DND-41 (cell line): ENCODE data around the gene RAPGEF5.

ENCODE experiments used
- ATAC-seq: fragments of 200-7000 bp; cut with Tn5 transposase; 3 replicates; pipeline ENCODE4 v1.9.1; 2021; ENCODE audit warnings: low read depth; ENCODE audit not compliant: insufficient read depth
- DNase-seq: peaks from one replicate; pipeline ENCODE4 v3.0.0-alpha.2; 2020
- H2AFZ ChIP-seq: 2 replicates; pipeline ENCODE4 v1.6.0; 2012; ENCODE audit warnings: low read depth, low read length
- H3K27ac ChIP-seq: 2 replicates; pipeline ENCODE4 v1.5.1; 2012; ENCODE audit warnings: low read length, inconsistent platforms
- H3K27me3 ChIP-seq: fragments of 200-600 bp; sonication (generic); 2 replicates; pipeline ENCODE4 v1.6.0; 2012; ENCODE audit warnings: low read length, mild to moderate bottlenecking, inconsistent platforms; ENCODE audit not compliant: insufficient read depth, poor library complexity
- H3K36me3 ChIP-seq: 2 replicates; pipeline ENCODE4 v1.5.1; 2012; ENCODE audit warnings: low read length, inconsistent platforms; ENCODE audit not compliant: insufficient read depth
- H3K4me1 ChIP-seq: 2 replicates; pipeline ENCODE4 v1.5.1; 2012; ENCODE audit warnings: mild to moderate bottlenecking, low read length; ENCODE audit not compliant: insufficient read depth
- H3K4me2 ChIP-seq: 2 replicates; pipeline ENCODE4 v1.6.0; 2012; ENCODE audit warnings: mild to moderate bottlenecking, moderate library complexity, low read length, inconsistent platforms; ENCODE audit not compliant: insufficient read depth
- H3K4me3 ChIP-seq, 2 experiments: fragments of 200-600 bp in 1 of 2; shearing (Covaris generic) in 1 of 2; 2 replicates each; pipeline ENCODE4 v1.5.1; 2012 to 2016; ENCODE audit warnings: inconsistent platforms in 2 of 2, low read length in 2 of 2, mild to moderate bottlenecking in 2 of 2, low read depth in 1 of 2, moderate library complexity in 1 of 2
- H3K79me2 ChIP-seq: 2 replicates; pipeline ENCODE4 v1.6.0; 2012; ENCODE audit warnings: low read length, inconsistent platforms; ENCODE audit not compliant: insufficient read depth
- H3K9ac ChIP-seq: 2 replicates; pipeline ENCODE4 v1.6.0; 2012; ENCODE audit warnings: low read depth, mild to moderate bottlenecking, inconsistent platforms, low read length, moderate library complexity
- H3K9me3 ChIP-seq: 2 replicates; pipeline ENCODE4 v1.5.1; 2012; ENCODE audit warnings: low read length, moderate library complexity, mild to moderate bottlenecking, inconsistent platforms; ENCODE audit not compliant: insufficient read depth, severe bottlenecking
- H4K20me1 ChIP-seq: 2 replicates; pipeline ENCODE4 v1.6.0; 2012; ENCODE audit warnings: low read length; ENCODE audit not compliant: insufficient read depth
- CTCF ChIP-seq: IDR thresholded peaks from 2 replicates; pipeline ENCODE4 v1.5.1; 2012; ENCODE audit warnings: borderline replicate concordance, low read length, moderate library complexity, mild to moderate bottlenecking; ENCODE audit not compliant: poor library complexity, severe bottlenecking; ENCODE audit errors: extremely low read depth
- EZH2 ChIP-seq: IDR thresholded peaks from 3 replicates; pipeline ENCODE4 v1.6.1; 2012; ENCODE audit warnings: borderline replicate concordance, low read depth, mild to moderate bottlenecking, moderate library complexity, low read length, inconsistent platforms; ENCODE audit not compliant: severe bottlenecking

RAPGEF5 gene

DNA sequence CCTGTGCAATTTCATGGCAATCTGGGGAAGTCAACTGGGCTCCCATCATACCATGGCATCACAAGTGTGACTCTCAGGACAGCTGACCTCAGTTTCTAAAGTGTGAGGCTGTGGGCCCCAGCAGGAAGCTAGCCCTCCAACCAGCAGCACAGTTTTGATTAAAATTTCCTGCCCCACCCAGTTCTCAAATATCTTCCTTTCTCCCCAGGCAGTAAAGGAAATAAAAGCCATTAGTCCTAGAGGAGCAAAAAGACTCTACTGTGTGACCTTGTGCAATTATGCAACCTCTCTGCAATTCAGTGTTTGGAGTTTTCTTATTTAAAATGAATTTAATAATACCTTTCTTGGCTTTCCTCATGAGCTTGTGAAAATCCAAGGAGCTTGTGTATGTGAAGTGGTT is 268.1 kb downstream of the RAPGEF5 start:
- no peak overlapping the region for H3K27ac ChIP-seq
- H2AFZ ChIP-seq, result no peak overlapping the region
- H3K4me3 ChIP-seq, result no peak overlapping the region
- DNase-seq (no peak), ATAC-seq (no peak)
- H3K4me1 ChIP-seq, result peaks cover 1% of the 10 kb centered on the region; the same call in 1 of the 2 replicates
- no peaks in the 10 kb centered on the region for H3K9me3 ChIP-seq
- no peaks in the 10 kb centered on the region for H3K36me3 ChIP-seq
- no peak overlapping the region for H3K9ac ChIP-seq
- H3K27me3 ChIP-seq, result peaks cover 23% of the 10 kb centered on the region
- H3K79me2 ChIP-seq, result no peaks in the 10 kb centered on the region
- no peak overlapping the region for H3K4me2 ChIP-seq
- TF ChIP-seq CTCF (no peak), EZH2 (no peak)
- no peaks in the 10 kb centered on the region for H4K20me1 ChIP-seq

DNA sequence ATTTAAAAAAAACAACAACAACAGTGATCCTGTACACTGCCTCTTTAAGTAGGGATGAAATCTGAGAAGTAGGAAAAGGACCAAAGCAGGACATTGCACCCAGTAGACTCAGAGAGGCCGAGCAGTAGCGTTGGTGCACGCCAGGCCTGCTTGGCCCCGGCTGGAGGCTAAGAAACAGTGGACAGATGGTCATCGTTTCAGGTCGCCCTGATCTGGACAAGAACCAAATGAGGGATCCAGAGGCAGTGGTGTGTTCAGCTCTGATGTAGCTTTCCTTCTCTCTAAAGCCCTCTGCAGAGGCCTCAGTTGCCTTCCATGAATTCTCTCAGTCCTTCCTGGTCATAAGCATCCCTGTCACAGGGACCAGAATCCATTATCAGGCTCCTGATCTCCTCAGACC is 269.1 kb downstream of the RAPGEF5 start:
- Histone ChIP-seq H3K4me3 (no peak overlapping the region), H3K27ac (no peak overlapping the region), H3K9me3 (no peaks in the 10 kb centered on the region), H3K27me3 (peaks cover 31% of the 10 kb centered on the region), H4K20me1 (no peaks in the 10 kb centered on the region), H3K4me1 (peaks cover 11% of the 10 kb centered on the region), H3K36me3 (no peaks in the 10 kb centered on the region), H3K9ac (no peak overlapping the region), H2AFZ (no peak overlapping the region), H3K79me2 (no peaks in the 10 kb centered on the region), H3K4me2 (no peak overlapping the region)
- DNase-seq, result no peak
- TF ChIP-seq EZH2, result no peak
- TF ChIP-seq CTCF, result no peak
- no peak for ATAC-seq

DNA sequence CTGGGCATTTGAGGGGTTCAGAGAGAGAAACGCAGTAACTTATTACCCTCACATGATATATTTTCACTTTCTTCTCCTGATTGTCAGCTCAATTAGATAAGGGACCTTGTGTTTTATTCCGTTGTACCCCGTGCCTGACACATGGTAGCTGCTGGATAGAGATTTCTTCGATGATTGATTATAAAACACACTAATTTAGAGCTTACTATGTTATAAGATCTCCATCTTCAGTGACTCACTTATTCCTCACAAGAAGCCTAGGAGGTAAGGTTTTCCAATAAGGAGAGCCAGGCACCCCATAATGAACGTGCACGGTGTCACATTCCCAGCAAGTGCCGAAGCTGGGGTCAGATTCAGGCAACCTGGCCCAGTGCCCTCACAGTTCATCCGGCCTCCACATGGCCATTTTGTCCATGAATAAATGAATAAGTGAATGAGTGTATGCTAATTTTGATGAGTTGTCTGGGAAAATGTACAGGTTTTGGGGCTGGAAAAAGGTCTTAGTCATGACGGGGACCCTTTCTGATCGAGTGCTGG is 273.2 kb downstream of the RAPGEF5 start:
- Histone ChIP-seq H3K27ac (no peak overlapping the region), H3K36me3 (no peaks in the 10 kb centered on the region), H3K79me2 (no peaks in the 10 kb centered on the region), H3K9me3 (no peaks in the 10 kb centered on the region), H2AFZ (peak overlapping the region; percentile 93), H4K20me1 (no peaks in the 10 kb centered on the region), H3K27me3 (peaks cover 49% of the 10 kb centered on the region), H3K4me3 (peak overlapping the region; percentile 27 to 70; a peak in 3 of 4 replicates), H3K4me1 (peaks cover 19% of the 10 kb centered on the region), H3K9ac (peak overlapping the region; percentile 53; the same call in 1 of the 2 replicates), H3K4me2 (peak overlapping the region; percentile 95)
- ATAC-seq (no peak), DNase-seq (no peak)
- TF ChIP-seq EZH2 (peak; percentile 6), CTCF (no peak)
